HepG2 (cell line): ENCODE data around the gene DHX34. TPM values are rescaled to one million over a fixed set of nuclear protein-coding genes. Genes with fewer than 3 reads are reported as not detected.
A peak's percentile ranks its signal among the peaks of the same experiment; 100 is the strongest.

Experiments used
- ARNT ChIP-seq: fragments of 450-650 bp; IDR thresholded peaks from 2 replicates; pipeline ENCODE4 v1.6.1; 2017
- NCOA1 ChIP-seq: sonication (generic); formaldehyde crosslinking; IDR thresholded peaks from 2 replicates; pipeline ENCODE4 v1.9.0; 2021; ENCODE audit warnings: missing genetic modification reagents
- NCOA2 ChIP-seq: sonication (generic); formaldehyde crosslinking; IDR thresholded peaks from 2 replicates; pipeline ENCODE4 v1.8.0; 2022; ENCODE audit warnings: inconsistent platforms
- PAWR ChIP-seq: sonication (generic); formaldehyde crosslinking; IDR thresholded peaks from 2 replicates; pipeline ENCODE4 v1.4.0; 2020; ENCODE audit warnings: missing genetic modification reagents, mild to moderate bottlenecking, borderline replicate concordance
- POLR2AphosphoS5 ChIP-seq: IDR thresholded peaks from 2 replicates; pipeline ENCODE4 v1.6.1; 2012; ENCODE audit warnings: low read depth, low read length
- RBM22 ChIP-seq: fragments of 200-400 bp; formaldehyde crosslinking; optimal IDR thresholded peaks from 2 replicates; pipeline ENCODE3; 2017; ENCODE audit warnings: mild to moderate bottlenecking, low read length, moderate library complexity
- SMARCC2 ChIP-seq: fragments of 450-650 bp; IDR thresholded peaks from 2 replicates; pipeline ENCODE4 v1.6.1; 2017; ENCODE audit warnings: antibody characterized with exemption, mild to moderate bottlenecking
- TBP ChIP-seq: sonication (generic); formaldehyde crosslinking; IDR thresholded peaks from 2 replicates; pipeline ENCODE4 v1.5.0; 2020; ENCODE audit warnings: missing genetic modification reagents
- TCF7L2 ChIP-seq: IDR thresholded peaks from 2 replicates; pipeline ENCODE4 v1.6.1; 2011; ENCODE audit warnings: mild to moderate bottlenecking, low read depth, low read length, moderate library complexity
- WIZ ChIP-seq: sonication (generic); formaldehyde crosslinking; IDR thresholded peaks from 2 replicates; pipeline ENCODE4 v1.5.1; 2020; ENCODE audit warnings: mild to moderate bottlenecking, missing genetic modification reagents
- YEATS4 ChIP-seq: sonication (generic); formaldehyde crosslinking; IDR thresholded peaks from 2 replicates; pipeline ENCODE4 v1.4.0; 2020; ENCODE audit warnings: missing genetic modification reagents, borderline replicate concordance
- ZBTB3 ChIP-seq: sonication (generic); formaldehyde crosslinking; IDR thresholded peaks from 2 replicates; pipeline ENCODE4 v1.4.0; 2020; ENCODE audit warnings: low read depth, mild to moderate bottlenecking, moderate library complexity, missing genetic modification reagents, borderline replicate concordance
- ZNF251 ChIP-seq: sonication (generic); formaldehyde crosslinking; IDR thresholded peaks from 2 replicates; pipeline ENCODE4 v1.9.0; 2021; ENCODE audit warnings: mild to moderate bottlenecking, missing genetic modification reagents
- ZNF432 ChIP-seq: sonication (generic); formaldehyde crosslinking; IDR thresholded peaks from 2 replicates; pipeline ENCODE4 v1.5.0; 2020; ENCODE audit warnings: missing genetic modification reagents, mild to moderate bottlenecking, borderline replicate concordance
- ZNF558 ChIP-seq: sonication (generic); formaldehyde crosslinking; IDR thresholded peaks from 2 replicates; pipeline ENCODE4 v1.9.0; 2022; ENCODE audit warnings: mild to moderate bottlenecking, missing genetic modification reagents, borderline replicate concordance
- ZNF746 ChIP-seq: sonication (generic); formaldehyde crosslinking; IDR thresholded peaks from 2 replicates; pipeline ENCODE4 v1.8.0; 2022; ENCODE audit warnings: mild to moderate bottlenecking, missing genetic modification reagents
- ZNF788 ChIP-seq: sonication (generic); formaldehyde crosslinking; IDR thresholded peaks from 2 replicates; pipeline ENCODE4 v1.5.0; 2020; ENCODE audit warnings: mild to moderate bottlenecking, missing genetic modification reagents, borderline replicate concordance
- polyA plus RNA-seq, 8 experiments: library from polyadenylated mRNA; depleted of rRNA in 3 of 8; stranded (reverse) in 7 of 8; unstranded in 1 of 8; fragments of >200 nt; fragmentation: Illumina TruSeq in 4 of 8; extraction: Trizol in 4 of 8; gene quantifications; 2 replicates each; pipeline versions ENCODE4 v1.2.1 to v1.2.3, GENCODE V29; 2011 to 2016; ENCODE audit warnings: low read depth in 4 of 8, missing spikeins in 1 of 8, mixed read lengths in 1 of 8; ENCODE audit not compliant: insufficient read depth in 1 of 8
- total RNA-seq, 5 experiments: library from RNA; depleted of rRNA; stranded (reverse); fragments of >200 nt; fragmentation: Illumina TruSeq; extraction: Trizol; gene quantifications; 2 replicates each; pipeline ENCODE4 v1.2.3, GENCODE V29; 2016; ENCODE audit warnings: low read depth in 1 of 5
- TF ChIP-seq, protein P1 (sequence below): IDR thresholded peaks from 2 replicates; pipeline ENCODE4 v1.6.1; 2012; ENCODE audit warnings: low read depth, low read length, improper control_type of control experiment
- TF ChIP-seq, protein P2 (sequence below): sonication (generic); formaldehyde crosslinking; IDR thresholded peaks from 2 replicates; pipeline ENCODE4 v1.8.1; 2022; ENCODE audit warnings: low read depth, mild to moderate bottlenecking, missing genetic modification reagents
- TF ChIP-seq, protein P3 (sequence below): sonication (generic); formaldehyde crosslinking; IDR thresholded peaks from 2 replicates; pipeline ENCODE4 v1.8.0; 2022; ENCODE audit warnings: mild to moderate bottlenecking, missing genetic modification reagents, moderate library complexity
- TF ChIP-seq, protein P4 (sequence below): IDR thresholded peaks from 2 replicates; pipeline ENCODE4 v1.6.1; 2016; ENCODE audit warnings: mild to moderate bottlenecking, missing biosample characterization, missing genetic modification reagents
- TF ChIP-seq, protein P5 (sequence below): sonication (generic); formaldehyde crosslinking; IDR thresholded peaks from 2 replicates; pipeline ENCODE4 v1.5.1; 2020; ENCODE audit warnings: missing genetic modification reagents, mild to moderate bottlenecking, borderline replicate concordance

DHX34 gene
- total and polyA plus RNA-seq, 2 of the 13 experiments (the other 11 are each of a cell fraction or from before 2014, with no cell fraction given): 9.2 to 12.0 TPM

DNA sequence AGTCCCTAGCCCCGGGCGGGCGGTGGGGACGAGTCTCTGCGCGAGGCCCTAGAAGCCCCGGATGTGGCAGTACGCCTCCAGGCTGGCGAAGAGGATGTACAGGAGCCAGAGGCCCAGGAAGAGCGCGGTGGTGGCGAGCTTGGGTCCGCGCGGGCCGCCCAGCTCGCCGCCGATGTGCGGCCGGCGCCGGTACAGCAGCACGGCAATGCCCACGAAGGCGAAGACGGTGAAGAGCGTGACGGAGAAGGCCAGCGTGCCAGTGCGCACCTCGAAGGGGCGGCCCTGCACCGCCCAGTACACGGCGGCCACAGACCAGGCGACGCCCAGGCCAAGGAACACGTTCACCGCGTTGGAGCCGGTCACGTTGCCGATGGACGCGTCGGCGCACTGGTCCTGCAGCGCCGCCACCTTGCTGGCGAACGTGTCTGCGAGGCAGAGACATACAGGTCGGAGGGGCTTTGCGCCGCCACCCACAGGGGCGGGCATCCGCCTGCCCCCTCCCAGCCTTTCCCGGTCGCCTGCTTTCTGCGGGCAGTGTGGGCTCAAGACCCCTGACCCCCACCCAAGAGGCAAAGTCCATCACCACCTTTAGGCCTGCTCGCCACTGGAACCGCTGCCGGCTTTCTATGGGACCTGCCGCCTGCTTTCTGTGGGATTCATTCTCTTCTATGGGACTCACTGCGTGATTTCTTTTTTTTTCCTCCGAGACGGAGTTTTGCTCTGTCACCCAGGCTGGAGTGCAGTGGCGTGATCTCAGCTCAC is 81.1 kb downstream of the DHX34 start (continued):
- TF ChIP-seq, protein P1, sequence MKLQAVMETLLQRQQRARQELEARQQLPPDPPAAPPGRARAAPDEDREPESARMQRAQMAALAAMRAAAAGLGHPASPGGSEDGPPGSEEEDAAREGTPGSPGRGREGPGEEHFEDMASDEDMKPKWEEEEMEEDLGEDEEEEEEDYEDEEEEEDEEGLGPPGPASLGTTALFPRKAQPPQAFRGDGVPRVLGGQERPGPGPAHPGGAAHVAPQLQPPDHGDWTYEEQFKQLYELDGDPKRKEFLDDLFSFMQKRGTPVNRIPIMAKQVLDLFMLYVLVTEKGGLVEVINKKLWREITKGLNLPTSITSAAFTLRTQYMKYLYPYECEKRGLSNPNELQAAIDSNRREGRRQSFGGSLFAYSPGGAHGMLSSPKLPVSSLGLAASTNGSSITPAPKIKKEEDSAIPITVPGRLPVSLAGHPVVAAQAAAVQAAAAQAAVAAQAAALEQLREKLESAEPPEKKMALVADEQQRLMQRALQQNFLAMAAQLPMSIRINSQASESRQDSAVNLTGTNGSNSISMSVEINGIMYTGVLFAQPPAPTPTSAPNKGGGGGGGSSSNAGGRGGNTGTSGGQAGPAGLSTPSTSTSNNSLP: no peak
- TF ChIP-seq PAWR (CRISPR knock-in tag): no peak
- no peak for TF ChIP-seq ZNF432 (CRISPR knock-in tag)
- TF ChIP-seq POLR2AphosphoS5: no peak
- TF ChIP-seq, protein P2, sequence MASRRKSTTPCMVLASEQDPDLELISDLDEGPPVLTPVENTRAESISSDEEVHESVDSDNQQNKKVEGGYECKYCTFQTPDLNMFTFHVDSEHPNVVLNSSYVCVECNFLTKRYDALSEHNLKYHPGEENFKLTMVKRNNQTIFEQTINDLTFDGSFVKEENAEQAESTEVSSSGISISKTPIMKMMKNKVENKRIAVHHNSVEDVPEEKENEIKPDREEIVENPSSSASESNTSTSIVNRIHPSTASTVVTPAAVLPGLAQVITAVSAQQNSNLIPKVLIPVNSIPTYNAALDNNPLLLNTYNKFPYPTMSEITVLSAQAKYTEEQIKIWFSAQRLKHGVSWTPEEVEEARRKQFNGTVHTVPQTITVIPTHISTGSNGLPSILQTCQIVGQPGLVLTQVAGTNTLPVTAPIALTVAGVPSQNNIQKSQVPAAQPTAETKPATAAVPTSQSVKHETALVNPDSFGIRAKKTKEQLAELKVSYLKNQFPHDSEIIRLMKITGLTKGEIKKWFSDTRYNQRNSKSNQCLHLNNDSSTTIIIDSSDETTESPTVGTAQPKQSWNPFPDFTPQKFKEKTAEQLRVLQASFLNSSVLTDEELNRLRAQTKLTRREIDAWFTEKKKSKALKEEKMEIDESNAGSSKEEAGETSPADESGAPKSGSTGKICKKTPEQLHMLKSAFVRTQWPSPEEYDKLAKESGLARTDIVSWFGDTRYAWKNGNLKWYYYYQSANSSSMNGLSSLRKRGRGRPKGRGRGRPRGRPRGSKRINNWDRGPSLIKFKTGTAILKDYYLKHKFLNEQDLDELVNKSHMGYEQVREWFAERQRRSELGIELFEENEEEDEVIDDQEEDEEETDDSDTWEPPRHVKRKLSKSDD (CRISPR knock-in tag): no peak
- TF ChIP-seq NCOA1 (CRISPR knock-in tag): no peak
- no peak for TF ChIP-seq ARNT
- TF ChIP-seq ZNF746 (CRISPR knock-in tag): 0 out of 2 replicates have a peak, but pooled peaks have one; percentile 32
- TF ChIP-seq, protein P3, sequence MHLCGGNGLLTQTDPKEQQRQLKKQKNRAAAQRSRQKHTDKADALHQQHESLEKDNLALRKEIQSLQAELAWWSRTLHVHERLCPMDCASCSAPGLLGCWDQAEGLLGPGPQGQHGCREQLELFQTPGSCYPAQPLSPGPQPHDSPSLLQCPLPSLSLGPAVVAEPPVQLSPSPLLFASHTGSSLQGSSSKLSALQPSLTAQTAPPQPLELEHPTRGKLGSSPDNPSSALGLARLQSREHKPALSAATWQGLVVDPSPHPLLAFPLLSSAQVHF (CRISPR knock-in tag): no peak
- no peak for TF ChIP-seq NCOA2 (CRISPR knock-in tag)
- TF ChIP-seq ZNF251: 0 out of 2 replicates have a peak, but pooled peaks have one; percentile 60
- TF ChIP-seq ZNF788 (CRISPR knock-in tag): peak; percentile 77; the same call in 1 of the 2 replicates
- TF ChIP-seq SMARCC2: no peak
- peak; percentile 63; the same call in 1 of the 2 replicates for TF ChIP-seq YEATS4 (CRISPR knock-in tag)
- TF ChIP-seq, protein P4, sequence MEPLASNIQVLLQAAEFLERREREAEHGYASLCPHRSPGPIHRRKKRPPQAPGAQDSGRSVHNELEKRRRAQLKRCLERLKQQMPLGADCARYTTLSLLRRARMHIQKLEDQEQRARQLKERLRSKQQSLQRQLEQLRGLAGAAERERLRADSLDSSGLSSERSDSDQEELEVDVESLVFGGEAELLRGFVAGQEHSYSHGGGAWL (CRISPR knock-in tag): peak; percentile 89
- peak; percentile 71; the same call in 1 of the 2 replicates for TF ChIP-seq ZNF558 (CRISPR knock-in tag)
- TF ChIP-seq, protein P5, sequence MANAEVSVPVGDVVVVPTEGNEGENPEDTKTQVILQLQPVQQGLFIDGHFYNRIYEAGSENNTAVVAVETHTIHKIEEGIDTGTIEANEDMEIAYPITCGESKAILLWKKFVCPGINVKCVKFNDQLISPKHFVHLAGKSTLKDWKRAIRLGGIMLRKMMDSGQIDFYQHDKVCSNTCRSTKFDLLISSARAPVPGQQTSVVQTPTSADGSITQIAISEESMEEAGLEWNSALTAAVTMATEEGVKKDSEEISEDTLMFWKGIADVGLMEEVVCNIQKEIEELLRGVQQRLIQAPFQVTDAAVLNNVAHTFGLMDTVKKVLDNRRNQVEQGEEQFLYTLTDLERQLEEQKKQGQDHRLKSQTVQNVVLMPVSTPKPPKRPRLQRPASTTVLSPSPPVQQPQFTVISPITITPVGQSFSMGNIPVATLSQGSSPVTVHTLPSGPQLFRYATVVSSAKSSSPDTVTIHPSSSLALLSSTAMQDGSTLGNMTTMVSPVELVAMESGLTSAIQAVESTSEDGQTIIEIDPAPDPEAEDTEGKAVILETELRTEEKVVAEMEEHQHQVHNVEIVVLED: peak; percentile 46
- no peak for TF ChIP-seq TCF7L2
- no peak for TF ChIP-seq TBP
- TF ChIP-seq RBM22: no peak
- 0 out of 2 replicates have a peak, but pooled peaks have one; percentile 65 for TF ChIP-seq WIZ (CRISPR knock-in tag)
- TF ChIP-seq ZBTB3 (CRISPR knock-in tag): no peak
